ENCODE data around the gene HEXIM2.
A peak's percentile ranks its signal among the peaks of the same experiment; 100 is the strongest.

Gene HEXIM2

DNA sequence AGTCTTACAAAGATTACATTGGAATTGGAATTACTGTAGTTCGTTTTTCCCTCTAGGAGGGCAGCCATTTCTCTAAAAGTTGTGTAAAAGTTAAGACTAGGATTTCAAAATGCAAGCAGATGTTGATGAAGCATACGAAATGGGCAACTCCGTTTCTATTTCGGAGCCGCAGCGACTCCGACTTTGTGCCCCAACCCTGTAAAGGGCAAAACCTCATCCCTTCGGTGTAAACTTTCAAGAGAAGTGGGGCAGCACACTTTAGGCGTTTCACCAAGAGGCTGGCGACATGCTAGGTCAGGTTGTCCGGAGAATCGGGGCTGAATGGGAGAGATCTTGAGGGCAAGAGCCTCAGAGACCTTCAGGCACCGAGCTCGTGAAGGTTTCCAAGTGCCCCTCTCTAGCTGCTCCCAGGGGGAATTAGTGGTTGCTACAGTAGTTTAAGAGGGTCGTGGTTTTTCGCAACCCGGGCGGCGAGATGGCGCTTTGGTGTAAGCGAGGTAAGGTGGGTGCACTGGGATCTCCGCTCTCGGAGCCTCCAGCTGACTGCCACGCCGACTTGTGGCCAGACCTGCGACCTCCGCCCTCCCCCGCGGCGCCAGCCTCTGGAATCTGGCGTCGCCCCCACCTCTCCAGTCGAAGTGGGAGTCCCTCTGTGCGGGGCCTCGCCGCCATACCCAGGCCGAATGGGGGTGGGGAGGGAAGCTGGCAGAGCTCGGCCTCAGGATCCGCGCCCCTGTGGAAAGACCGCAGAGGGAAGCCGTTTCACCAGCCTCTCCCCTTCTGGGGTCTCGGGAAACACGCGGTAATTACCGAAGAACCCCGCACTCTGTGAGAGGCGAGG lies 1.0 kb upstream of the HEXIM2 start (continued):
- TF ChIP-seq, protein P1, sequence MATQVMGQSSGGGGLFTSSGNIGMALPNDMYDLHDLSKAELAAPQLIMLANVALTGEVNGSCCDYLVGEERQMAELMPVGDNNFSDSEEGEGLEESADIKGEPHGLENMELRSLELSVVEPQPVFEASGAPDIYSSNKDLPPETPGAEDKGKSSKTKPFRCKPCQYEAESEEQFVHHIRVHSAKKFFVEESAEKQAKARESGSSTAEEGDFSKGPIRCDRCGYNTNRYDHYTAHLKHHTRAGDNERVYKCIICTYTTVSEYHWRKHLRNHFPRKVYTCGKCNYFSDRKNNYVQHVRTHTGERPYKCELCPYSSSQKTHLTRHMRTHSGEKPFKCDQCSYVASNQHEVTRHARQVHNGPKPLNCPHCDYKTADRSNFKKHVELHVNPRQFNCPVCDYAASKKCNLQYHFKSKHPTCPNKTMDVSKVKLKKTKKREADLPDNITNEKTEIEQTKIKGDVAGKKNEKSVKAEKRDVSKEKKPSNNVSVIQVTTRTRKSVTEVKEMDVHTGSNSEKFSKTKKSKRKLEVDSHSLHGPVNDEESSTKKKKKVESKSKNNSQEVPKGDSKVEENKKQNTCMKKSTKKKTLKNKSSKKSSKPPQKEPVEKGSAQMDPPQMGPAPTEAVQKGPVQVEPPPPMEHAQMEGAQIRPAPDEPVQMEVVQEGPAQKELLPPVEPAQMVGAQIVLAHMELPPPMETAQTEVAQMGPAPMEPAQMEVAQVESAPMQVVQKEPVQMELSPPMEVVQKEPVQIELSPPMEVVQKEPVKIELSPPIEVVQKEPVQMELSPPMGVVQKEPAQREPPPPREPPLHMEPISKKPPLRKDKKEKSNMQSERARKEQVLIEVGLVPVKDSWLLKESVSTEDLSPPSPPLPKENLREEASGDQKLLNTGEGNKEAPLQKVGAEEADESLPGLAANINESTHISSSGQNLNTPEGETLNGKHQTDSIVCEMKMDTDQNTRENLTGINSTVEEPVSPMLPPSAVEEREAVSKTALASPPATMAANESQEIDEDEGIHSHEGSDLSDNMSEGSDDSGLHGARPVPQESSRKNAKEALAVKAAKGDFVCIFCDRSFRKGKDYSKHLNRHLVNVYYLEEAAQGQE (tag by site-specific recombination; IDR thresholded peaks at IDR 0.05): no peak
- peak; percentile 82 for TF ChIP-seq EGR2 (tag by site-specific recombination; IDR thresholded peaks at IDR 0.05; ENCODE audit: low read depth)
- TF ChIP-seq ZNF274 (IDR thresholded peaks at IDR 0.05; ENCODE audit: low read length): no peak
- TF ChIP-seq ZNF274 (tag by site-specific recombination; IDR thresholded peaks at IDR 0.05; ENCODE audit: borderline replicate concordance): 0 out of 2 replicates have a peak, but pooled peaks have one; percentile 9
- TF ChIP-seq, protein P2, sequence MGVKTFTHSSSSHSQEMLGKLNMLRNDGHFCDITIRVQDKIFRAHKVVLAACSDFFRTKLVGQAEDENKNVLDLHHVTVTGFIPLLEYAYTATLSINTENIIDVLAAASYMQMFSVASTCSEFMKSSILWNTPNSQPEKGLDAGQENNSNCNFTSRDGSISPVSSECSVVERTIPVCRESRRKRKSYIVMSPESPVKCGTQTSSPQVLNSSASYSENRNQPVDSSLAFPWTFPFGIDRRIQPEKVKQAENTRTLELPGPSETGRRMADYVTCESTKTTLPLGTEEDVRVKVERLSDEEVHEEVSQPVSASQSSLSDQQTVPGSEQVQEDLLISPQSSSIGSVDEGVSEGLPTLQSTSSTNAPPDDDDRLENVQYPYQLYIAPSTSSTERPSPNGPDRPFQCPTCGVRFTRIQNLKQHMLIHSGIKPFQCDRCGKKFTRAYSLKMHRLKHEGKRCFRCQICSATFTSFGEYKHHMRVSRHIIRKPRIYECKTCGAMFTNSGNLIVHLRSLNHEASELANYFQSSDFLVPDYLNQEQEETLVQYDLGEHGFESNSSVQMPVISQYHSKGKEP (tag by site-specific recombination; IDR thresholded peaks at IDR 0.05): no peak
- peak; percentile 86; the same call in 1 of the 2 replicates for TF ChIP-seq GLIS2 (tag by site-specific recombination; IDR thresholded peaks at IDR 0.05)
- TF ChIP-seq YY2 (tag by site-specific recombination; IDR thresholded peaks at IDR 0.05): no peak
- no peak for TF ChIP-seq ZNF112 (tag by site-specific recombination; IDR thresholded peaks at IDR 0.05)
- TF ChIP-seq HOXA7 (CRISPR knock-in tag; IDR thresholded peaks at IDR 0.05; ENCODE audit: borderline replicate concordance): no peak
- TF ChIP-seq ZNF132 (tag by site-specific recombination; IDR thresholded peaks at IDR 0.05; ENCODE audit: borderline replicate concordance): no peak
- no peak for TF ChIP-seq SP2 (tag by site-specific recombination; IDR thresholded peaks at IDR 0.05)
- TF ChIP-seq ZNF544 (tag by site-specific recombination; IDR thresholded peaks at IDR 0.05): no peak
- no peak for TF ChIP-seq ZBTB8A (tag by site-specific recombination; IDR thresholded peaks at IDR 0.05)
- TF ChIP-seq ZNF10 (tag by site-specific recombination; IDR thresholded peaks at IDR 0.05): no peak
- no peak for TF ChIP-seq ZBTB21 (tag by site-specific recombination; IDR thresholded peaks at IDR 0.05)
- TF ChIP-seq, protein P3, sequence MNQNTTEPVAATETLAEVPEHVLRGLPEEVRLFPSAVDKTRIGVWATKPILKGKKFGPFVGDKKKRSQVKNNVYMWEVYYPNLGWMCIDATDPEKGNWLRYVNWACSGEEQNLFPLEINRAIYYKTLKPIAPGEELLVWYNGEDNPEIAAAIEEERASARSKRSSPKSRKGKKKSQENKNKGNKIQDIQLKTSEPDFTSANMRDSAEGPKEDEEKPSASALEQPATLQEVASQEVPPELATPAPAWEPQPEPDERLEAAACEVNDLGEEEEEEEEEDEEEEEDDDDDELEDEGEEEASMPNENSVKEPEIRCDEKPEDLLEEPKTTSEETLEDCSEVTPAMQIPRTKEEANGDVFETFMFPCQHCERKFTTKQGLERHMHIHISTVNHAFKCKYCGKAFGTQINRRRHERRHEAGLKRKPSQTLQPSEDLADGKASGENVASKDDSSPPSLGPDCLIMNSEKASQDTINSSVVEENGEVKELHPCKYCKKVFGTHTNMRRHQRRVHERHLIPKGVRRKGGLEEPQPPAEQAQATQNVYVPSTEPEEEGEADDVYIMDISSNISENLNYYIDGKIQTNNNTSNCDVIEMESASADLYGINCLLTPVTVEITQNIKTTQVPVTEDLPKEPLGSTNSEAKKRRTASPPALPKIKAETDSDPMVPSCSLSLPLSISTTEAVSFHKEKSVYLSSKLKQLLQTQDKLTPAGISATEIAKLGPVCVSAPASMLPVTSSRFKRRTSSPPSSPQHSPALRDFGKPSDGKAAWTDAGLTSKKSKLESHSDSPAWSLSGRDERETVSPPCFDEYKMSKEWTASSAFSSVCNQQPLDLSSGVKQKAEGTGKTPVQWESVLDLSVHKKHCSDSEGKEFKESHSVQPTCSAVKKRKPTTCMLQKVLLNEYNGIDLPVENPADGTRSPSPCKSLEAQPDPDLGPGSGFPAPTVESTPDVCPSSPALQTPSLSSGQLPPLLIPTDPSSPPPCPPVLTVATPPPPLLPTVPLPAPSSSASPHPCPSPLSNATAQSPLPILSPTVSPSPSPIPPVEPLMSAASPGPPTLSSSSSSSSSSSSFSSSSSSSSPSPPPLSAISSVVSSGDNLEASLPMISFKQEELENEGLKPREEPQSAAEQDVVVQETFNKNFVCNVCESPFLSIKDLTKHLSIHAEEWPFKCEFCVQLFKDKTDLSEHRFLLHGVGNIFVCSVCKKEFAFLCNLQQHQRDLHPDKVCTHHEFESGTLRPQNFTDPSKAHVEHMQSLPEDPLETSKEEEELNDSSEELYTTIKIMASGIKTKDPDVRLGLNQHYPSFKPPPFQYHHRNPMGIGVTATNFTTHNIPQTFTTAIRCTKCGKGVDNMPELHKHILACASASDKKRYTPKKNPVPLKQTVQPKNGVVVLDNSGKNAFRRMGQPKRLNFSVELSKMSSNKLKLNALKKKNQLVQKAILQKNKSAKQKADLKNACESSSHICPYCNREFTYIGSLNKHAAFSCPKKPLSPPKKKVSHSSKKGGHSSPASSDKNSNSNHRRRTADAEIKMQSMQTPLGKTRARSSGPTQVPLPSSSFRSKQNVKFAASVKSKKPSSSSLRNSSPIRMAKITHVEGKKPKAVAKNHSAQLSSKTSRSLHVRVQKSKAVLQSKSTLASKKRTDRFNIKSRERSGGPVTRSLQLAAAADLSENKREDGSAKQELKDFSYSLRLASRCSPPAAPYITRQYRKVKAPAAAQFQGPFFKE (tag by site-specific recombination; IDR thresholded peaks at IDR 0.05; ENCODE audit: borderline replicate concordance): 0 out of 2 replicates have a peak, but pooled peaks have one; percentile 11
- no peak for TF ChIP-seq SP7 (tag by site-specific recombination; IDR thresholded peaks at IDR 0.05)
- TF ChIP-seq ZFHX2 (tag by site-specific recombination; conservative IDR thresholded peaks at IDR 0.05): peak; percentile 80
- TF ChIP-seq IKZF3 (tag by site-specific recombination; IDR thresholded peaks at IDR 0.05): no peak
- no peak for TF ChIP-seq ZNF37A (tag by site-specific recombination; IDR thresholded peaks at IDR 0.05)
- TF ChIP-seq, protein P4, sequence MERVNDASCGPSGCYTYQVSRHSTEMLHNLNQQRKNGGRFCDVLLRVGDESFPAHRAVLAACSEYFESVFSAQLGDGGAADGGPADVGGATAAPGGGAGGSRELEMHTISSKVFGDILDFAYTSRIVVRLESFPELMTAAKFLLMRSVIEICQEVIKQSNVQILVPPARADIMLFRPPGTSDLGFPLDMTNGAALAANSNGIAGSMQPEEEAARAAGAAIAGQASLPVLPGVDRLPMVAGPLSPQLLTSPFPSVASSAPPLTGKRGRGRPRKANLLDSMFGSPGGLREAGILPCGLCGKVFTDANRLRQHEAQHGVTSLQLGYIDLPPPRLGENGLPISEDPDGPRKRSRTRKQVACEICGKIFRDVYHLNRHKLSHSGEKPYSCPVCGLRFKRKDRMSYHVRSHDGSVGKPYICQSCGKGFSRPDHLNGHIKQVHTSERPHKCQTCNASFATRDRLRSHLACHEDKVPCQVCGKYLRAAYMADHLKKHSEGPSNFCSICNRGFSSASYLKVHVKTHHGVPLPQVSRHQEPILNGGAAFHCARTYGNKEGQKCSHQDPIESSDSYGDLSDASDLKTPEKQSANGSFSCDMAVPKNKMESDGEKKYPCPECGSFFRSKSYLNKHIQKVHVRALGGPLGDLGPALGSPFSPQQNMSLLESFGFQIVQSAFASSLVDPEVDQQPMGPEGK (tag by site-specific recombination; IDR thresholded peaks at IDR 0.05): peak; percentile 89; the same call in 1 of the 2 replicates
- no peak for TF ChIP-seq ZNF660 (tag by site-specific recombination; IDR thresholded peaks at IDR 0.05)
- TF ChIP-seq, protein P5, sequence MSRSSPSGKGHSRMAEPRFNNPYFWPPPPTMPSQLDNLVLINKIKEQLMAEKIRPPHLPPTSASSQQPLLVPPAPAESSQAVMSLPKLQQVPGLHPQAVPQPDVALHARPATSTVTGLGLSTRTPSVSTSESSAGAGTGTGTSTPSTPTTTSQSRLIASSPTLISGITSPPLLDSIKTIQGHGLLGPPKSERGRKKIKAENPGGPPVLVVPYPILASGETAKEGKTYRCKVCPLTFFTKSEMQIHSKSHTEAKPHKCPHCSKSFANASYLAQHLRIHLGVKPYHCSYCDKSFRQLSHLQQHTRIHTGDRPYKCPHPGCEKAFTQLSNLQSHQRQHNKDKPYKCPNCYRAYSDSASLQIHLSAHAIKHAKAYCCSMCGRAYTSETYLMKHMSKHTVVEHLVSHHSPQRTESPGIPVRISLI (tag by site-specific recombination; IDR thresholded peaks at IDR 0.05): no peak
- no peak for TF ChIP-seq ZFP3 (tag by site-specific recombination; IDR thresholded peaks at IDR 0.05; ENCODE audit: low read depth)

All from HEK293 (cell line).